ENCODE data around the gene CACNA2D3.

CACNA2D3 gene

GRCh38 chr3:54261141-54261540 is 138.8 kb downstream of the CACNA2D3 start:
- Histone ChIP-seq H3K36me3 (ENCODE audit: insufficient read depth, low read length) (no peaks in the 10 kb centered on the region), H3K27ac (no peak overlapping the region), H3K4me3 (no peak overlapping the region), H3K9me3 (ENCODE audit: low read depth, low read length) (no peaks in the 10 kb centered on the region), H3K9ac (ENCODE audit: insufficient read length) (no peak overlapping the region)
- no peak for DNase-seq (ENCODE audit: low read depth, low spot score)
- TF ChIP-seq FOXP2 (optimal IDR thresholded peaks at IDR 0.05; ENCODE audit: control extremely low read depth, extremely low read length, insufficient read depth), result no peak
- TF ChIP-seq EZH2 (IDR thresholded peaks at IDR 0.05), result no peak
- TF ChIP-seq POLR2AphosphoS5 (IDR thresholded peaks at IDR 0.05; ENCODE audit: borderline replicate concordance, low read depth, low read length), result no peak

- Histone ChIP-seq H3K36me3 (ENCODE audit: insufficient read depth, low read length) (no peaks in the 10 kb centered on the region), H3K9ac (ENCODE audit: insufficient read length) (no peak overlapping the region), H3K27ac (no peak overlapping the region), H3K9me3 (ENCODE audit: low read depth, low read length) (no peaks in the 10 kb centered on the region), H3K4me3 (no peak overlapping the region)
- no peak for DNase-seq (ENCODE audit: low read depth, low spot score)
- TF ChIP-seq EZH2 (IDR thresholded peaks at IDR 0.05) (no peak), POLR2AphosphoS5 (IDR thresholded peaks at IDR 0.05; ENCODE audit: borderline replicate concordance, low read depth, low read length) (no peak), FOXP2 (optimal IDR thresholded peaks at IDR 0.05; ENCODE audit: control extremely low read depth, extremely low read length, insufficient read depth) (no peak)
Observed at GRCh38 chr3:54262541-54262940, 140.2 kb downstream of the CACNA2D3 start.

GRCh38 chr3:54262946-54263345 is 140.6 kb downstream of the CACNA2D3 start:
- Histone ChIP-seq H3K9ac (ENCODE audit: insufficient read length) (no peak overlapping the region), H3K4me3 (no peak overlapping the region)
- DNase-seq (ENCODE audit: low read depth, low spot score), result no peak

GRCh38 chr3:54264050-54264449 is 141.7 kb downstream of the CACNA2D3 start:
- Histone ChIP-seq H3K9me3 (ENCODE audit: low read depth, low read length) (no peaks in the 10 kb centered on the region), H3K27ac (no peak overlapping the region), H3K36me3 (ENCODE audit: insufficient read depth, low read length) (no peaks in the 10 kb centered on the region), H3K9ac (ENCODE audit: insufficient read length) (no peak overlapping the region), H3K4me3 (no peak overlapping the region)
- no peak for TF ChIP-seq FOXP2 (optimal IDR thresholded peaks at IDR 0.05; ENCODE audit: control extremely low read depth, extremely low read length, insufficient read depth)
- TF ChIP-seq EZH2 (IDR thresholded peaks at IDR 0.05), result no peak
- TF ChIP-seq POLR2AphosphoS5 (IDR thresholded peaks at IDR 0.05; ENCODE audit: borderline replicate concordance, low read depth, low read length), result no peak
- DNase-seq (ENCODE audit: low read depth, low spot score), result no peak

More at GRCh38 chr3:54262946-54263345, 140.6 kb downstream of the CACNA2D3 start:
- TF ChIP-seq POLR2AphosphoS5 (IDR thresholded peaks at IDR 0.05; ENCODE audit: borderline replicate concordance, low read depth, low read length), result no peak
- no peaks in the 10 kb centered on the region for H3K36me3 ChIP-seq (ENCODE audit: insufficient read depth, low read length)
- H3K9me3 ChIP-seq (ENCODE audit: low read depth, low read length), result no peaks in the 10 kb centered on the region
- no peak overlapping the region for H3K27ac ChIP-seq

DNA sequence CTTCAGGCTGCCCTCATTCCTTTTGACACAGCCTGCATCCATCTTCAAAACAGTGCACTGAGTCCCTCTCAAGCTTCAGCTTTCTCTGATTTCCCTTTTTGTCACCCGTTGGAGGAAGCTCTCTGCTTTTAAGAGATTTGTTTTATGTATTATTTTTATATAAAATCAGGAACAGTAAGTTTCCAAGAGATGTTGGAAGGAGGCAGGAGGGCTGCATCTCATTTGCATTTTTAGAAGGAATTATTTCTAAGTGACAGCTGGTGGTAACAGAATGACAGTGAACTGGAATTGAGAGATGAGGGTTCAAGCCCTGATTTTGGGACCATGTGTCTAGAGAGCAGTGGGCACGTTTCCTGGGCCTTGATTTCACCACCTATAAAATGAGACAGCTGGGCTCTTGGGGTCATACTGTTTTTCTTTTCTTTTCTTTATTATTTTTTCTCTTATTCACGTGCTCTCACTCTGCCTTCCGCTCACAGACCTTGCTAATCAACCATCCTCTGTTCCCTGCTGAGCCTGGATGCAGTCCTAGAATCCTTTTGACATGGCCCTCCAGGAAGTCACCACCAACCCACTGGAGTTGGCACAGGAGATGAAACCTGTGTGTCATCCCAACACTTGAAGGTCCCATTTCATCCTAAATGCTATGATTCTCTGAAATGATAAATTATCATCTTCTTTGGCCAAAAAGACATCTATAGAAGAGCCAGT is 148.6 kb downstream of the CACNA2D3 start:
- H3K36me3 ChIP-seq (ENCODE audit: insufficient read depth, low read length), result no peaks in the 10 kb centered on the region
- no peak overlapping the region for H3K27ac ChIP-seq
- no peak overlapping the region for H3K9ac ChIP-seq (ENCODE audit: insufficient read length)
- DNase-seq (ENCODE audit: low read depth, low spot score), result no peak
- H3K4me3 ChIP-seq, result no peak overlapping the region
- no peak for TF ChIP-seq POLR2AphosphoS5 (IDR thresholded peaks at IDR 0.05; ENCODE audit: borderline replicate concordance, low read depth, low read length)
- TF ChIP-seq FOXP2 (optimal IDR thresholded peaks at IDR 0.05; ENCODE audit: control extremely low read depth, extremely low read length, insufficient read depth), result no peak
- TF ChIP-seq EZH2 (IDR thresholded peaks at IDR 0.05), result no peak
- H3K9me3 ChIP-seq (ENCODE audit: low read depth, low read length), result no peaks in the 10 kb centered on the region

DNA sequence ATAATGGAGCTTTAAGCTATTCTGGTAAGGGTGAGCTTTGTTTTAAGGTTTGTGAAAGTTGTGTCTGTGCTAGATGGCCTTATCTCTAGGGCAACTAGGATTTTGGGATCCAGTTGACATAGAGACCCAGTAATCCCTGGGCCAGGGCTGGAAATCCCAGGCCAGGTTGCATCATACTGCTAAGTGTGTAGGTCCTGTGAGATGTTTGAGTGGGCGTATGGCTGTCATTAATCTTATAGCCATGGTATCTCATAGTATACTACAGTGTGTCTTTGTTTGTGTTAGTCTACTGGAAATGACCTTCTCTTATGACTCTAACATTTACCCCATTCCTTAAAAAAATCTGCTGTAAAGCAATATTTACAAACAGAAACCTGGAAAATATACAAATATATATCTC is 151.4 kb downstream of the CACNA2D3 start:
- TF ChIP-seq EZH2 (IDR thresholded peaks at IDR 0.05) (no peak), FOXP2 (optimal IDR thresholded peaks at IDR 0.05; ENCODE audit: control extremely low read depth, extremely low read length, insufficient read depth) (no peak), POLR2AphosphoS5 (IDR thresholded peaks at IDR 0.05; ENCODE audit: borderline replicate concordance, low read depth, low read length) (no peak)
- no peak overlapping the region for H3K27ac ChIP-seq
- DNase-seq (ENCODE audit: low read depth, low spot score), result no peak
- H3K9ac ChIP-seq (ENCODE audit: insufficient read length), result no peak overlapping the region
- H3K9me3 ChIP-seq (ENCODE audit: low read depth, low read length), result no peaks in the 10 kb centered on the region
- H3K36me3 ChIP-seq (ENCODE audit: insufficient read depth, low read length), result no peaks in the 10 kb centered on the region
- no peak overlapping the region for H3K4me3 ChIP-seq

- H3K4me3 ChIP-seq, result no peak overlapping the region
- no peak overlapping the region for H3K27ac ChIP-seq
- DNase-seq (ENCODE audit: low read depth, low spot score), result no peak
- H3K9me3 ChIP-seq (ENCODE audit: low read depth, low read length), result no peaks in the 10 kb centered on the region
- H3K9ac ChIP-seq (ENCODE audit: insufficient read length), result no peak overlapping the region
- no peaks in the 10 kb centered on the region for H3K36me3 ChIP-seq (ENCODE audit: insufficient read depth, low read length)
- TF ChIP-seq FOXP2 (optimal IDR thresholded peaks at IDR 0.05; ENCODE audit: control extremely low read depth, extremely low read length, insufficient read depth) (no peak), POLR2AphosphoS5 (IDR thresholded peaks at IDR 0.05; ENCODE audit: borderline replicate concordance, low read depth, low read length) (no peak), EZH2 (IDR thresholded peaks at IDR 0.05) (no peak)
Observed at GRCh38 chr3:54274607-54275006, 152.3 kb downstream of the CACNA2D3 start.

- Histone ChIP-seq H3K27ac (no peak overlapping the region), H3K36me3 (ENCODE audit: insufficient read depth, low read length) (no peaks in the 10 kb centered on the region), H3K4me3 (no peak overlapping the region), H3K9ac (ENCODE audit: insufficient read length) (no peak overlapping the region), H3K9me3 (ENCODE audit: low read depth, low read length) (no peaks in the 10 kb centered on the region)
- no peak for DNase-seq (ENCODE audit: low read depth, low spot score)
- TF ChIP-seq POLR2AphosphoS5 (IDR thresholded peaks at IDR 0.05; ENCODE audit: borderline replicate concordance, low read depth, low read length) (no peak), EZH2 (IDR thresholded peaks at IDR 0.05) (no peak), FOXP2 (optimal IDR thresholded peaks at IDR 0.05; ENCODE audit: control extremely low read depth, extremely low read length, insufficient read depth) (no peak)
Observed at GRCh38 chr3:54279005-54279583, 156.7 kb downstream of the CACNA2D3 start.
